OCI-LY3 (cell line): ENCODE results near the gene SLC17A9.

Experiments
- CTCF ChIP-seq: fragments of 200-600, 300-600 bp; sonication (generic); IDR thresholded peaks from 2 replicates; pipeline ENCODE4 v1.5.1; 2014; ENCODE audit warnings: antibody characterized with exemption, low read length, low read depth
- EZH2phosphoT487 ChIP-seq: fragments of 200-600 bp; shearing (Covaris generic); IDR thresholded peaks from 2 replicates; pipeline ENCODE4 v1.6.1; 2018; ENCODE audit warnings: antibody characterized with exemption, mixed run types, low read depth

- no peak for TF ChIP-seq CTCF
- no peak for TF ChIP-seq EZH2phosphoT487
Observed at GRCh38 chr20:62979876-62980373, 27.4 kb downstream of the SLC17A9 start.
